ENCODE data around the gene FCN1.

Gene FCN1

DNA sequence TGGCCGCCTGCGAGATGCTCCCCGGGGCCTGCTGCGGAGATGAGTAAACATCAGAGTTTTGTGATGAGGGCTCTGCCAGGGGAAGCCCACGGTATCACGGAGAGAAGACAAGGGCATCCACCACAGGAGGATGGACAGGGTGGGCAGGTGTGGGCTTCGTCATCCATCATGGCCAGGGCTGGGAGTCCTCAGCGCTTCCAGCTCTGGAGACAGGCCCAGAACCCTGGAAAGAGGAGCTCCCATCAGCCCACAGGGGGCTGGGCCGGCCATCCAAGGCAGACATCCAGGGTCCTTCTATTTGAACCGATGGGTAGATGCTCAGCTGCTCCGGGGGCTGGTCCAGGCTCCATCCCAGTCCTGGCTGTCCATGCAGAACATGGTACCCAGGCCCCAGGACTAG lies 22.1 kb upstream of the FCN1 start:
- no peak for DNase-seq
- in situ Hi-C loops (cut with MboI; ENCODE audit: low pct_unique_long_range_greater_than_20kb, low sequenced_read_pairs) = no loop called here

- DNase-seq = no peak
- in situ Hi-C loops (cut with MboI; ENCODE audit: low pct_unique_long_range_greater_than_20kb, low sequenced_read_pairs) = no loop called here
These were observed 21.5 kb upstream of the FCN1 start for GRCh38 chr9:134939080-134939733.

GRCh38 chr9:134938346-134939079 lies 20.8 kb upstream of the FCN1 start:
- in situ Hi-C loops (cut with MboI; ENCODE audit: low pct_unique_long_range_greater_than_20kb, low sequenced_read_pairs) = no loop called here
- DNase-seq = no peak

DNA sequence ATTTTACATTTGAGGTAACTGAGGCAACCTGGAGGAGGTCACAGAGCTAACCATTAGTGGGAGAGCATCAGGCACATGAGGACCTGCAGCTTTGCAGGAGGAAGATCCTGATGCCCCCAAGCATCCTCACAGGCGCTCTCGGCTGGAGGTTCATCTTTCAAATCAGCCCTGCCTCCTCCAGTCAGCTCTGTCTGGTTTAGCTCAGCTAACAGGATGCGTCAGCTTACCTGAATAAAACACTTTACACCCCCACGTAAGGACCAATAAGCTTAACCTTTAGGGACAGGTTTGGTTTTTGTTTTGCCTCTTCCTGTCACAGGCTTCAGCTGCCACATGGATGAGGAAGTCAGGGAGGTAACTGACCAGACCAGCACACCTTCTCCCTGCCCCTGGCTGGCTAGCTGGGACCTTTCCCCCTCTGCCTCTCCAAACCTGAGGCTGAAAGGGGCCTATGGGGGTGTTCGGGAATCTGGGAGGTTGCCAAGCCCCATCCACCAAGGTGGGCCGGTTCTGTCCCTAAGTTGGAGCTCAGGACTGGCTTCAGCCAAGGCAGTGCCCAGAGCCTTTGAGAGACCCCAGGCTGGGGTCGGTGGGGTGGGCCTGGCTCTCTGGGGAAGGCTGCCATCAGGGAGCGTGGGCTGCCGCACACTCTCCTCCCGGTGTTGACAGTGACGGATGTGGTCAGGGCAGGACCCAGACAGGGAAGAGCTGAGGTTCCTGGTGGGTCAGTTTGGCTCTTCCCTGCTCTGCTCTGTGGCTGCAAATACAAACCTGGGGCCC lies 20.0 kb upstream of the FCN1 start:
- DNase-seq = no peak
- in situ Hi-C loops (cut with MboI; ENCODE audit: low pct_unique_long_range_greater_than_20kb, low sequenced_read_pairs) = no loop called here

GRCh38 chr9:134937164-134937555 lies 19.4 kb upstream of the FCN1 start:
- in situ Hi-C loops (cut with MboI; ENCODE audit: low pct_unique_long_range_greater_than_20kb, low sequenced_read_pairs) = no loop called here
- DNase-seq = no peak

DNA sequence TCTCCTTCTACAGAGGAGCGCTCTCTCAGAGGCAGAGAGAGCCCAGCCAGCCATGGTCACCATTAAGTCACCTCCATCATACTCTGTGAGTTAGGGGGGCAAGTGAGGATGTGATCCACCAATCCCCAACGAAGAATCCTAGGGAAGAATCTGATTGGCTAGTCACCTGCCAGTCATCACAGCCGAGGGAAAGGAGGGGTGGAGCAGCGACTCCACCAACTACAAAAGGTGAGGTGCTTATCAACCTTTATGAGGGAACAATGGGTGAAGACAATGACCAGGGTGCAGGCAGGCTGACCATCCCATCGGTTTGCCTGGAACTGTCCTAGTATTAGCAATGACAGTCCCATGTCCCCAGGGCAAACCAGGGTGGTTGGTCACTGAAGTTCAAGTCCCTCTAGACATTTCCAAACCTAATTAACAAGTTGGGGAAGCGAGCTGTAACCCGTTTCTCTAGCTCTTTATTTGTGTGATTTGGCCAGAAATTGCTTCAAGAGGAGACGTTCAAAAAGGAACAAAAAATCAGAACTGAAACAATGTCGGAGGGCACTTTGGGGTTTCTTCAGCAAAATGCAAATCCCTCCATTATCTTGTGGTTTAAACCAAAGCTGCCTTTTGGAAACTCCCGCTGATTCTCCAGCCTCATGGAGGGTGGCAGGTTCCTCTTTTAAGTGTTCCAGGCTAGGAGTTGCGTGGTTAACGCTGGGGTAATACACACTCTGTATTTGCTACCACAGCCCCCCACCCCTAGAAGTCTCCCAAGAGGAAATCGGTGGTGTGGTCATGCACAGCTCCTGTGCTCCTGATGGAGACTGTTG lies 18.8 kb upstream of the FCN1 start:
- in situ Hi-C loops (cut with MboI; ENCODE audit: low pct_unique_long_range_greater_than_20kb, low sequenced_read_pairs) = no loop called here
- DNase-seq = peak; percentile 25

- no peak for DNase-seq
These were observed 18.1 kb upstream of the FCN1 start for GRCh38 chr9:134935701-134936345.

DNA sequence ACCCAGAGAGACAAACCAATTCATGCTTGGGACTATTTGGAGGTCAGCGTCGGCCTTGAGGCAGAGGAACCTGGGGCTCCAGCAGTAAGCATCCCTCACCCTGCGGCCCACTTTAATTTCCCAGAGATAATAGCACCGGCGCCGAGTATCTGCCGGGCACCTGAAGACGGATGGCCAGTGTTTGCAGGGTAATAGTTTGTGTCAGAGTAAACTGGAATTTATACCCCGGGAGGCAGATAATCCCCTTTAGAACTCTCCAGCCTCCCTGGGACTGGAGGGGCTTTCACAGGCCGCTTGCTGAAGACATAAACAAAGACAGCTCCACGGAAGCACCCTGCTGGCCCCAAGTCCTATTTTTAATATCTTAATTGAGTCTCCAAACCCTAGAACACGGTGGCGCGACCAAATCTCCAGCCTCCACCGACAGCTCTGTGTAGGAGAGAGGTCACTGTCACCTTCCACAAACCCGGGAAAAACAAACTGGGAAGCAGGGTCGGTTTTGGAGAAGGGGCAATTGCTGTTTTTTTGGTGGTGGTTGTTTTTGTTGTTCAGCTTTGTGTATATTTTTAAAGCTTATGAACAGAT lies 17.4 kb upstream of the FCN1 start:
- in situ Hi-C loops (cut with MboI; ENCODE audit: low pct_unique_long_range_greater_than_20kb, low sequenced_read_pairs) = no loop called here

More at GRCh38 chr9:134935701-134936345, 18.1 kb upstream of the FCN1 start:
- in situ Hi-C loops (cut with MboI; ENCODE audit: low pct_unique_long_range_greater_than_20kb, low sequenced_read_pairs) = no loop called here

DNA sequence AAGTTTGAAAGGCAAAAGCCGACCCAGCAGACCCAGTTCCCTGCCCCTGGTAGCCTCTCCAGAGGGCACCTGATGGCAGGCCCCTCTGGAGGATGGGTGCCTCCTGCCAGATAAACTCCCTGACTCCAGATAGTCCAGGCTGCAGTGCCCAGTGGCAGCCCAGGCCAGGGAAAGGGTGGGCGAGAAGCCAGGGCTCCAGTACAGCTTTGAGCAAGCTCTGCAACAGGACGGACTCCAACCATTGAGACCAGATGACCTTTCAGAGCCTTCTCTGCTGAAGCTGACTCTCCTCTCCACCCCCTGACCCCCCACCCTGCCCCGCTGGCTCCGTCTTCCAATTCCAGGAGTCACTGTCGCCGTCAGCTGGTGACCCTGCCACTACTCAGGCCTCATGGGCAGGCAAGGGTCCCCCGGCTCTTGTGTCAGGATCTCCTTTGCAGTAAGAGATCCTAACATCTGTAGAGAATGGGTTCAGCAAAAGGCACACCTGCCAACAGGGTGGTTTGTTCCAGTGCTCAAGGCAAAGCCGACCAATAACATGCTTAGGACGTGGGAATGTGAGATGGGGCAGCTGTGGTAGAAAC lies 15.5 kb upstream of the FCN1 start:
- no peak for DNase-seq
- in situ Hi-C loops (cut with MboI; ENCODE audit: low pct_unique_long_range_greater_than_20kb, low sequenced_read_pairs) = no loop called here

More for the DNA sequence above, 17.4 kb upstream of the FCN1 start:
- DNase-seq = no peak

DNA sequence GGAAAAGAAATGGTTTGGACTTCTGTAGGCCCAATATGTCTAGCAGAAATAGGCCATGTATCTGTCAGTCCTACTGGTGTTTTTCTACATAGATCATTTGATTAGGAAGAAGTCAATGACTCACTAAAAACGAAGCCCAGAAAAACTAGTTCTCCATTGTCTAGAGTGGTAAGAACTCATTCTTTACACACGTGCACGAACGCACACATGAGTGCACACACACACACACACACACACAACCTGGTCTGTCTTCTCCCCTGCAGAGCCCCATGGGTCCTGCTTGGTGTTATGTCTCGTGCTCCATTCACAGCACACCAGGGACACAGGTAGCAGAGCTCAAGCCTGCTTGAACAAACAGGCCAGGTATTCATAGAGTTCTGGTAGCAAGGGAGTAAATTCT lies 14.9 kb upstream of the FCN1 start:
- in situ Hi-C loops (cut with MboI; ENCODE audit: low pct_unique_long_range_greater_than_20kb, low sequenced_read_pairs) = no loop called here
- no peak for DNase-seq

- DNase-seq = no peak
- in situ Hi-C loops (cut with MboI; ENCODE audit: low pct_unique_long_range_greater_than_20kb, low sequenced_read_pairs) = no loop called here
These were observed 14.5 kb upstream of the FCN1 start for GRCh38 chr9:134932171-134932570.

DNA sequence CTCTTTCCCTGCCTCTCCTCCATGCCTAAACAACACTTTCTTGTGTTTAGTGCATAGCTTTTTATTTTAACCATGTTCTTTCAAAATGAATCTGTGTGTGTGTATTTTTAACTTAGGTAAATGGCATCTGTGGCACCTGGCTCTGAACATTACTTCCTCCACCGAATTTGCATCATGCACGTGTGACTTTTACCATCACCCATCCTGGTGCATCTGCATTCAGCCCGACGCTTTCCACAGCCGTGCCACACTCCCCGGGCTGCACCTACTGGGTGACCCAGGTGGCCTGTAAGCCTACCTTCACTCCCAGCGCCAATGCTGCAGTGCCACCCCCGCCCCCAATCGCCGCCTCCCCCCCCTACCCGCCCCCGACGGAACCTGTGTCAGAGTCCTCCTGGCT lies 12.7 kb upstream of the FCN1 start:
- no peak for DNase-seq
- in situ Hi-C loops (cut with MboI; ENCODE audit: low pct_unique_long_range_greater_than_20kb, low sequenced_read_pairs) = no loop called here

DNA sequence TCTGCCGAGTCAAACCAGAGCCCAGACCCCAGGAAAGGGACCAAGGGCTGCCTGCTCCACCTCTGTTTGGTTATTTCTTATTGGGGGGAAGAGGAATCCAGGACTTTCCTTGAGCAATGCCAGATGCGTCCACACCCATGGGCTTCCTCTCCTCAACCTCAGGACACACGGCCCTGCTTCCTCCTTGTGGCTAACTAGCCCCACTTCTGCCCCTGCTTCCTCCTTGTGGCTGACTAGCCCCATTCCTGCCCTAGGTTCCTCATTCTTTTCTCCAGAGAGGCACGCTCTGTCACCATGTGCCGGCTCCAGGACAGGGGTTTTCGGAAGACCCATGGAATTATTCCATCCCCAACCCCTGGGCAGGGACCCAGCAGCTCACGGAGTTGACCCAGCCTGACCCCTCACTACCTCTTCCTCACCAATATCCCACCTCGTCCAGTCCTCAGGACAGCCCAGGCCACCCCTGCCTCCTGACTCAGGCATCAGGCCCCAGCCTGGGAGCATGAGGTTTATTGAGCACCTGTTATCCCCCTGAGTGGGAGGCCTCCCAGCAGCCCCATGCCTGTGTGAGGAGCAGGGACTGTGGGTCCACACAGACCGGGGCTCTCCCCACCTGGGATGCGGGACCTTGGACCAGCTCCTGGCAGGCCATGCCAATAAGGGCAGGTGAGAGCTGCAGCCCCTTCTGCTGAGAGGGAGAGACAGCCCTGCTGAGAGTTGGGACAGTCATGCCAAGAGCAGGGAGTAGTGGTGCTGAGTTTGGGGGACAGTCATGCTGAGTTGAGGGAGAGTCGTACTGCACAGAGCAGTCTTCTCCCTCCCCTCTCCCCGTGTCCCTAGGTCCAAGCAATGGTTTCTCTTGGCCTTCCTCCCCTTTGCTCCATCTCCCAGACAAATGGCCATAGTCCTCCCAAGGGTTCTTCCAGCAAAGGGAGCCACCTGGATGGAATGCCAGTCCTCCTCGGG lies 11.8 kb upstream of the FCN1 start:
- peak; percentile 85 for DNase-seq
- in situ Hi-C loops (cut with MboI; ENCODE audit: low pct_unique_long_range_greater_than_20kb, low sequenced_read_pairs) = no loop called here

GRCh38 chr9:134928436-134929192 lies 10.9 kb upstream of the FCN1 start:
- in situ Hi-C loops (cut with MboI; ENCODE audit: low pct_unique_long_range_greater_than_20kb, low sequenced_read_pairs) = no loop called here
- no peak for DNase-seq

DNA sequence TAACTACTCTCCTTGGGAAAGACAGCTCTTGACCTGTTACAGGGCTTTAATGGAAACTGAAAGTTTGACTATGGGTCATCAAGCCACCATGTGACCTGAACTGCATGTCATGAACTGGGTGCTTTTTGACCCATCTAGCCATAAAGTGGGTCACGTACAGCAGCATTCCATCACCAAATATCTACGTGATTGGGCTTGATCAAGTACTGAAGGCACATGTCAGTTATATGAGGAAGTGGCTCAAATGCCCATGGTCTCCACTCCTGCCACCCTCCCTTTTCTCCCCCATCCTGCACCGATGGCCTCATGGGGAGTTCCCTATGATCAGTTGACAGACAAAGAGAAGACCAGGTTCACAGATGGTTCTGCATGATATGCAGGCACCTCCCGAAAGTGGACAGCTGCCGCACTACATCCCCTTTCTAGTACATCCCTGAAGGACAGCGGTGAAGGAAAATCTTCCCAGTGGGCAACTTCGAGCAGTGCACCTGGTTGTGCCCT lies 7.3 kb upstream of the FCN1 start:
- no peak for DNase-seq
- in situ Hi-C loops (cut with MboI; ENCODE audit: low pct_unique_long_range_greater_than_20kb, low sequenced_read_pairs) = no loop called here

- DNase-seq = no peak
- in situ Hi-C loops (cut with MboI; ENCODE audit: low pct_unique_long_range_greater_than_20kb, low sequenced_read_pairs) = no loop called here
These were observed 5.8 kb upstream of the FCN1 start for GRCh38 chr9:134923466-134923865.

- DNase-seq = no peak
- in situ Hi-C loops (cut with MboI; ENCODE audit: low pct_unique_long_range_greater_than_20kb, low sequenced_read_pairs) = no loop called here
These were observed 5.2 kb upstream of the FCN1 start for GRCh38 chr9:134922932-134923240.

Measured in KBM-7 (cell line).